HepG2 (cell line): ENCODE data around the gene B3GALT6. TPM values are rescaled to one million over a fixed set of nuclear protein-coding genes. Genes with fewer than 3 reads are reported as not detected.

ENCODE experiments used
- BATF2 ChIP-seq: sonication (generic); formaldehyde crosslinking; IDR thresholded peaks from 2 replicates; pipeline ENCODE4 v1.8.0; 2022; ENCODE audit warnings: mild to moderate bottlenecking, missing genetic modification reagents, moderate library complexity
- DPF2 ChIP-seq: sonication (generic); formaldehyde crosslinking; IDR thresholded peaks from 2 replicates; pipeline ENCODE4 v1.4.0; 2020; ENCODE audit warnings: mild to moderate bottlenecking, low read depth, missing genetic modification reagents, borderline replicate concordance
- GMEB1 ChIP-seq: sonication (generic); formaldehyde crosslinking; IDR thresholded peaks from 2 replicates; pipeline ENCODE4 v1.5.1; 2020; ENCODE audit warnings: missing genetic modification reagents, mild to moderate bottlenecking, borderline replicate concordance
- HNF4A ChIP-seq: sonication (generic); formaldehyde crosslinking; IDR thresholded peaks from 2 replicates; pipeline ENCODE4 v1.4.0; 2020; ENCODE audit warnings: missing genetic modification reagents
- KLF12 ChIP-seq: sonication (generic); formaldehyde crosslinking; IDR thresholded peaks from 2 replicates; pipeline ENCODE4 v1.4.0; 2020; ENCODE audit warnings: missing genetic modification reagents, borderline replicate concordance
- KLF6 ChIP-seq: IDR thresholded peaks from 2 replicates; pipeline ENCODE4 v1.8.0; 2016; ENCODE audit warnings: missing biosample characterization, missing genetic modification reagents
- NR1H2 ChIP-seq: sonication (generic); formaldehyde crosslinking; IDR thresholded peaks from 2 replicates; pipeline ENCODE4 v1.8.1; 2022; ENCODE audit warnings: low read depth, missing genetic modification reagents, borderline replicate concordance
- SKIL ChIP-seq: sonication (generic); formaldehyde crosslinking; IDR thresholded peaks from 2 replicates; pipeline ENCODE4 v1.8.0; 2022; ENCODE audit warnings: missing genetic modification reagents, mild to moderate bottlenecking, moderate library complexity, borderline replicate concordance
- TBX3 ChIP-seq: fragments of 450-650 bp; IDR thresholded peaks from 2 replicates; pipeline ENCODE4 v1.6.1; 2017; ENCODE audit warnings: antibody characterized with exemption, mild to moderate bottlenecking, inconsistent platforms, borderline replicate concordance
- ZBTB2 ChIP-seq: sonication (generic); formaldehyde crosslinking; IDR thresholded peaks from 2 replicates; pipeline ENCODE4 v1.8.0; 2022; ENCODE audit warnings: low read depth, missing genetic modification reagents
- ZMYM2 ChIP-seq: sonication (generic); formaldehyde crosslinking; IDR thresholded peaks from 2 replicates; pipeline ENCODE4 v1.8.0; 2022; ENCODE audit warnings: mild to moderate bottlenecking, missing genetic modification reagents
- ZNF317 ChIP-seq: sonication (generic); formaldehyde crosslinking; IDR thresholded peaks from 2 replicates; pipeline ENCODE4 v1.5.0; 2020; ENCODE audit warnings: mild to moderate bottlenecking, missing genetic modification reagents
- ZNF552 ChIP-seq: sonication (generic); formaldehyde crosslinking; IDR thresholded peaks from 2 replicates; pipeline ENCODE4 v1.9.0; 2022; ENCODE audit warnings: missing genetic modification reagents, mild to moderate bottlenecking, borderline replicate concordance
- ZNF660 ChIP-seq: sonication (generic); formaldehyde crosslinking; IDR thresholded peaks from 2 replicates; pipeline ENCODE4 v1.5.1; 2020; ENCODE audit warnings: mild to moderate bottlenecking, low read depth, missing genetic modification reagents, borderline replicate concordance
- ZNF703 ChIP-seq: sonication (generic); formaldehyde crosslinking; IDR thresholded peaks from 2 replicates; pipeline ENCODE4 v1.5.1; 2020; ENCODE audit warnings: missing genetic modification reagents, mild to moderate bottlenecking, moderate library complexity, borderline replicate concordance
- ZNF790 ChIP-seq: sonication (generic); formaldehyde crosslinking; IDR thresholded peaks from 2 replicates; pipeline ENCODE4 v1.8.0; 2022; ENCODE audit warnings: missing genetic modification reagents, mild to moderate bottlenecking, borderline replicate concordance
- ZNF850 ChIP-seq: sonication (generic); formaldehyde crosslinking; conservative IDR thresholded peaks from 2 replicates; pipeline ENCODE4 v1.9.0; 2021; ENCODE audit warnings: mild to moderate bottlenecking, missing genetic modification reagents
- polyA plus RNA-seq, 8 experiments: library from polyadenylated mRNA; depleted of rRNA in 3 of 8; stranded (reverse) in 7 of 8; unstranded in 1 of 8; fragments of >200 nt; fragmentation: Illumina TruSeq in 4 of 8; extraction: Trizol in 4 of 8; gene quantifications; 2 replicates each; pipeline versions ENCODE4 v1.2.1 to v1.2.3, GENCODE V29; 2011 to 2016; ENCODE audit warnings: low read depth in 4 of 8, missing spikeins in 1 of 8, mixed read lengths in 1 of 8; ENCODE audit not compliant: insufficient read depth in 1 of 8
- total RNA-seq, 5 experiments: library from RNA; depleted of rRNA; stranded (reverse); fragments of >200 nt; fragmentation: Illumina TruSeq; extraction: Trizol; gene quantifications; 2 replicates each; pipeline ENCODE4 v1.2.3, GENCODE V29; 2016; ENCODE audit warnings: low read depth in 1 of 5
- TF ChIP-seq, protein P1 (sequence below): sonication (generic); formaldehyde crosslinking; IDR thresholded peaks from 2 replicates; pipeline ENCODE4 v1.9.0; 2021; ENCODE audit warnings: missing genetic modification reagents, borderline replicate concordance

Gene B3GALT6
- total and polyA plus RNA-seq, 2 of the 13 experiments (the other 11 are each of a cell fraction or from before 2014, with no cell fraction given): 3.9 to 14.2 TPM

- 0 out of 2 replicates have a peak, but pooled peaks have one; percentile 38 for TF ChIP-seq ZNF850 (CRISPR knock-in tag)
- TF ChIP-seq NR1H2: no peak
- TF ChIP-seq BATF2 (CRISPR knock-in tag): no peak
- 0 out of 2 replicates have a peak, but pooled peaks have one; percentile 19 for TF ChIP-seq ZBTB2 (CRISPR knock-in tag)
- TF ChIP-seq, protein P1, sequence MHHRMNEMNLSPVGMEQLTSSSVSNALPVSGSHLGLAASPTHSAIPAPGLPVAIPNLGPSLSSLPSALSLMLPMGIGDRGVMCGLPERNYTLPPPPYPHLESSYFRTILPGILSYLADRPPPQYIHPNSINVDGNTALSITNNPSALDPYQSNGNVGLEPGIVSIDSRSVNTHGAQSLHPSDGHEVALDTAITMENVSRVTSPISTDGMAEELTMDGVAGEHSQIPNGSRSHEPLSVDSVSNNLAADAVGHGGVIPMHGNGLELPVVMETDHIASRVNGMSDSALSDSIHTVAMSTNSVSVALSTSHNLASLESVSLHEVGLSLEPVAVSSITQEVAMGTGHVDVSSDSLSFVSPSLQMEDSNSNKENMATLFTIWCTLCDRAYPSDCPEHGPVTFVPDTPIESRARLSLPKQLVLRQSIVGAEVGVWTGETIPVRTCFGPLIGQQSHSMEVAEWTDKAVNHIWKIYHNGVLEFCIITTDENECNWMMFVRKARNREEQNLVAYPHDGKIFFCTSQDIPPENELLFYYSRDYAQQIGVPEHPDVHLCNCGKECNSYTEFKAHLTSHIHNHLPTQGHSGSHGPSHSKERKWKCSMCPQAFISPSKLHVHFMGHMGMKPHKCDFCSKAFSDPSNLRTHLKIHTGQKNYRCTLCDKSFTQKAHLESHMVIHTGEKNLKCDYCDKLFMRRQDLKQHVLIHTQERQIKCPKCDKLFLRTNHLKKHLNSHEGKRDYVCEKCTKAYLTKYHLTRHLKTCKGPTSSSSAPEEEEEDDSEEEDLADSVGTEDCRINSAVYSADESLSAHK: no peak
- TF ChIP-seq GMEB1 (CRISPR knock-in tag): peak; percentile 56; the same call in 1 of the 2 replicates
- no peak for TF ChIP-seq ZNF660 (CRISPR knock-in tag)
- peak; percentile 86; the same call in 1 of the 2 replicates for TF ChIP-seq ZNF790 (CRISPR knock-in tag)
- TF ChIP-seq DPF2 (CRISPR knock-in tag): 0 out of 2 replicates have a peak, but pooled peaks have one; percentile 44
- 0 out of 2 replicates have a peak, but pooled peaks have one; percentile 35 for TF ChIP-seq KLF12 (CRISPR knock-in tag)
- TF ChIP-seq ZNF703: no peak
- TF ChIP-seq TBX3: no peak
- peak; percentile 56 for TF ChIP-seq HNF4A (CRISPR knock-in tag)
- TF ChIP-seq ZNF317 (CRISPR knock-in tag): no peak
- no peak for TF ChIP-seq KLF6
- TF ChIP-seq ZMYM2 (CRISPR knock-in tag): 0 out of 2 replicates have a peak, but pooled peaks have one; percentile 15
- peak; percentile 82 for TF ChIP-seq SKIL
- no peak for TF ChIP-seq ZNF552 (CRISPR knock-in tag)
These were observed 7.7 kb downstream of the B3GALT6 start (continued) for GRCh38 chr1:1239614-1240347.
